Chondrocyte (in vitro differentiated cells): ENCODE results near the gene MRO. TPM values are rescaled to one million over a fixed set of nuclear protein-coding genes. Genes with fewer than 3 reads are reported as not detected.

Experiments
- DNase-seq: peaks from one replicate; pipeline ENCODE4 v3.0.0; 2021; ENCODE audit warnings: mixed read lengths, low spot score
- H3K27ac Mint-ChIP-seq: one replicate; pipeline ENCODE4 v1.8.0; 2021; ENCODE audit warnings: mild to moderate bottlenecking, moderate library complexity, mixed read lengths; ENCODE audit not compliant: unreplicated experiment
- H3K27me3 Mint-ChIP-seq: 2 replicates; pipeline ENCODE4 v1.8.0; 2021; ENCODE audit warnings: low read depth, mixed read lengths
- H3K36me3 Mint-ChIP-seq: 2 replicates; pipeline ENCODE4 v1.8.0; 2021; ENCODE audit warnings: low read depth, mixed read lengths
- H3K4me1 Mint-ChIP-seq: 2 replicates; pipeline ENCODE4 v1.8.0; 2021; ENCODE audit warnings: low read depth, mild to moderate bottlenecking, mixed read lengths
- H3K4me3 Mint-ChIP-seq: one replicate; pipeline ENCODE4 v1.8.0; 2021; ENCODE audit warnings: mild to moderate bottlenecking, moderate library complexity, mixed read lengths; ENCODE audit not compliant: unreplicated experiment
- H3K9me3 Mint-ChIP-seq: 2 replicates; pipeline ENCODE4 v1.8.0; 2021; ENCODE audit warnings: low read depth, mixed read lengths
- long read RNA-seq: library from polyadenylated mRNA; stranded (forward); transcript quantifications from one replicate; pipeline ENCODE4 v2.0.0, GENCODE V29; 2021
- total RNA-seq: library from RNA; stranded (reverse); gene quantifications from 3 replicates; pipeline ENCODE4 v1.2.1, GENCODE V29; 2021
- TF ChIP-seq, protein P1 (sequence below): fragments of 200-600 bp; sonication (generic); IDR thresholded peaks from 2 replicates; pipeline ENCODE4 v1.5.0; 2021; ENCODE audit warnings: antibody characterized with exemption, mild to moderate bottlenecking, moderate library complexity

MRO gene
- total RNA-seq: not detected in 3 replicates
- long read RNA-seq: 0 reads

DNA sequence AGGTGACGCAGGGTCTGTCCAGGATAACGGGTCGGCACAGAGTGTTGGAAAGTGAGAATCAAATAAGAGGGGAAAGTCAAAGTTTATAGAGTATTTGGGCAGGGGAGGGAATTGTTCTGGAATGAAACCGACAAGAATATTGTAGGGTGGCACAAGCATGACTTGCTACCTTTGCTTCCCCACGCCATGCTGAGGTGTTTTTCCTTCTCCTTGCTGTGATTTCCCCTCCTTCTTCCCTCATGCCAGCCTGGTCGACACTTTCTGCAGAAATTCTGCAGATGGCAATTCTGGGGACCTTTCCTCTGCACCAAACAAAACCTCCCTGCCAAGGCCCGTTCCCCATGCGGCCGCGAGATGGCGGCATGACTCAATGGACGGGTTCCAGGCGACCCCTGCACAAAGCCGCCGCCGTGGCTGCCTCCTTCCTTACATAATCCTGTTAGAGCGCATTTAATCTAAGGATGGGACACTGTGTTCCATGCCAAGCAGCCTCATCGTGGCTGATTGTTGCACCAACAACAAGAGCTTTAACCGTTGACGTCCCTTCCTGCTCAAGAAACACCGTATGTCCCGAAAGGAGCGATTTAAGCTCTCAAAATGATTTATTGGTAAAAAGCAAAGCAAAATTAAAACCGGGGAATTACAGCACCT is at the start of gene MRO:
Gene MRO, minus strand, starts transcription at position 289 of the 651 bp plus-strand sequence. CDS start 10,616 bp downstream, outside the sequence.
- no peak within 1 kb of the TSS for H3K27ac Mint-ChIP-seq
- H3K4me3 Mint-ChIP-seq: no peak within 1 kb of the TSS
- no peaks in the 10 kb centered on the region for H3K9me3 Mint-ChIP-seq
- H3K27me3 Mint-ChIP-seq: peaks cover 2% of the 10 kb centered on the region
- TF ChIP-seq, protein P1, sequence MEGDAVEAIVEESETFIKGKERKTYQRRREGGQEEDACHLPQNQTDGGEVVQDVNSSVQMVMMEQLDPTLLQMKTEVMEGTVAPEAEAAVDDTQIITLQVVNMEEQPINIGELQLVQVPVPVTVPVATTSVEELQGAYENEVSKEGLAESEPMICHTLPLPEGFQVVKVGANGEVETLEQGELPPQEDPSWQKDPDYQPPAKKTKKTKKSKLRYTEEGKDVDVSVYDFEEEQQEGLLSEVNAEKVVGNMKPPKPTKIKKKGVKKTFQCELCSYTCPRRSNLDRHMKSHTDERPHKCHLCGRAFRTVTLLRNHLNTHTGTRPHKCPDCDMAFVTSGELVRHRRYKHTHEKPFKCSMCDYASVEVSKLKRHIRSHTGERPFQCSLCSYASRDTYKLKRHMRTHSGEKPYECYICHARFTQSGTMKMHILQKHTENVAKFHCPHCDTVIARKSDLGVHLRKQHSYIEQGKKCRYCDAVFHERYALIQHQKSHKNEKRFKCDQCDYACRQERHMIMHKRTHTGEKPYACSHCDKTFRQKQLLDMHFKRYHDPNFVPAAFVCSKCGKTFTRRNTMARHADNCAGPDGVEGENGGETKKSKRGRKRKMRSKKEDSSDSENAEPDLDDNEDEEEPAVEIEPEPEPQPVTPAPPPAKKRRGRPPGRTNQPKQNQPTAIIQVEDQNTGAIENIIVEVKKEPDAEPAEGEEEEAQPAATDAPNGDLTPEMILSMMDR: peak; percentile 99
- peaks cover 19% of the 10 kb centered on the region for H3K4me1 Mint-ChIP-seq
- no peak for DNase-seq
- no peaks in the 10 kb centered on the region for H3K36me3 Mint-ChIP-seq

DNA sequence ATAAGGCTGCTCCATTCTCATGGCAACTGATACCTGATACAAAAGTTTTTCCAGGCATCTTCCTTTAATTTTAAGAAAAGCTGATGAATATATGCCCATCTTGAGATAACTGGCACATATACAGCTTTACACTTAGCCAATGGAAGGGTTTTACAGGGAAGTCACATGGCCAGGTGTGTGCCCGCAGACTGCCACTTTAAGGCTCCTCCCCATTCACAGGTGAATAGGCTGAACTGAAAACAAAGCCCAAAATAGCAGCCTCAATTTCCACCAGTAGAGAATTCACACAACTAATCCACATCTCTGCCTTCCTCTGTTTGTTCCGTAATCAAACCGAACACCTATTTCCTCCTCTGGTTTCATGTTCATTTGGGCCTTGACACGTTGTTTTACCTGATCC is 49.3 kb upstream of the MRO start:
- no peak overlapping the region for H3K4me3 Mint-ChIP-seq
- no peaks in the 10 kb centered on the region for H3K27me3 Mint-ChIP-seq
- TF ChIP-seq, protein P1: no peak
- no peaks in the 10 kb centered on the region for H3K36me3 Mint-ChIP-seq
- no peak overlapping the region for H3K27ac Mint-ChIP-seq
- peaks cover 17% of the 10 kb centered on the region for H3K4me1 Mint-ChIP-seq
- H3K9me3 Mint-ChIP-seq: no peaks in the 10 kb centered on the region
- no peak for DNase-seq

DNA sequence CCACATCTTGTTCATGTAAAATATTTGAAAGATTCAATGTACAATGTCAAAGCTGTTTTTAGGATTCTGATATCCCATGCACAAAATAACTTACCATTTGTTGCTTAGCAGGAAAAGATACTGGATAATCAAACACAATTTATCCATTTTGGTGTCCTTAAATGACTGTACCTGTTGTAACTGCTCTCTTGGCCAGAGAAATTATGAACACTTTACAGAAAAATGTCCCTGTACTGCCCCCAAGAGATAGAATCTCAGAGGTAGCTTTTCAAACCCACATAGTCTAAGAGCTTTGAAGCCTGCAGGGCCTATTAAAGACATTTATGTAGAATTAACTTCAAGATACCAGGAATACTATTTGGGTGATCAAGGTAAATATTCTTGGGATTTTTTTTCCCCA is 46.9 kb upstream of the MRO start:
- H3K9me3 Mint-ChIP-seq: no peaks in the 10 kb centered on the region
- no peak overlapping the region for H3K4me3 Mint-ChIP-seq
- TF ChIP-seq, protein P1: peak; percentile 69
- H3K27ac Mint-ChIP-seq: no peak overlapping the region
- no peaks in the 10 kb centered on the region for H3K27me3 Mint-ChIP-seq
- peaks cover 26% of the 10 kb centered on the region for H3K4me1 Mint-ChIP-seq
- H3K36me3 Mint-ChIP-seq: no peaks in the 10 kb centered on the region
- DNase-seq: no peak

DNA sequence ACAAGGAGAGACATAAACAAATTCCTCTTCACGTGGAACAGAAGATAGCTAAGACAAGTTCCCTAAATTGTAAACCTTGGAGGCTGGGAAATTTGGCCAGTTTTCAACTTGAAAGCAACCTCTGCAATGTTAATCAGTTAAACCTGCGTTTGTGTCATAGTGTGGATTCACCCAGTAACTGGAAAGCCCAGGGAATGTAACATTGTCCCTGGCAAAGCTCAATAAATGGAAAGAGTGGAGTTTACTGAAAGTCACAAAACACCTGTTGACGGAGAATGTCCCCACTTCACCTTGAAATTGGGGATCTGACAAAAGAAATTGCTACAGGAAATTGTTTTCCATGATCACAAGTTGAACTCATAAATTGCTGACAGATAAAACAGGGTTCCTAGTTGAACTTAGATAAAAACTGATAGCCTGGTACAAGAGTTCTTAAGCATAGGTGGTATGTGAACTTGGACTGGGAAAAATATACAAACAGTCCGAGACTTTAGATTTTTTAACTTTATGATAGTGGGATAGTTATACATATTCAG is 44.1 kb upstream of the MRO start:
- H3K4me1 Mint-ChIP-seq: peaks cover 14% of the 10 kb centered on the region
- no peak for DNase-seq
- peaks cover 7% of the 10 kb centered on the region for H3K27me3 Mint-ChIP-seq
- TF ChIP-seq, protein P1: no peak
- no peak overlapping the region for H3K27ac Mint-ChIP-seq
- no peak overlapping the region for H3K4me3 Mint-ChIP-seq
- no peaks in the 10 kb centered on the region for H3K36me3 Mint-ChIP-seq
- H3K9me3 Mint-ChIP-seq: no peaks in the 10 kb centered on the region

DNA sequence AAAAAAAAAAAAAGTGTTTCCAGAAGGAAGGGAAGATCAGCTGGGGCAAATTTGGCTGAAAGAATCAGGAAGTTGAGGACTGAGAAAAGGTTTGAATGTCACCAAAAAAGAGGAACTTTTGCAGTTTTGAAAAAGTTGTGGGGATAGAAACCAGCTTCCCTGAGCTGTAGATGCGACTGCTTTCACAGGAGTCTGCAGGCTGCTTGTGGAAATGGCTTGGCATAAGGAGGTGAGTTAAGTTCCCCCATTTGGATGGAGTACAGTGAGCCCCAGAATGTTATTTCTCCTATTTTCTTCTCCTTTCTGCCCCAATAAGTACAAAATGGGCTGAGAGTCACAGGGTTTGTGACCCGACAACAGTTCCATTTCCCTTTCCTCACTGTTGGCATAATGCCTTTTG is 42.6 kb upstream of the MRO start:
- Mint-ChIP-seq H3K36me3 (no peaks in the 10 kb centered on the region), H3K9me3 (no peaks in the 10 kb centered on the region), H3K27ac (peak overlapping the region; percentile 36), H3K4me3 (no peak overlapping the region), H3K27me3 (peaks cover 11% of the 10 kb centered on the region), H3K4me1 (peaks cover 9% of the 10 kb centered on the region)
- TF ChIP-seq, protein P1: no peak
- DNase-seq: no peak
